CD14-positive monocyte (primary cell): ENCODE data around the gene ELAPOR1. TPM values are rescaled to one million over a fixed set of nuclear protein-coding genes. Genes with fewer than 3 reads are reported as not detected.

Experiments used
- DNase-seq, 3 donors: peaks; one replicate each; pipeline ENCODE4 v3.0.0-alpha.2; 2011 to 2022
- H2AFZ ChIP-seq: 2 replicates; pipeline ENCODE4 v1.6.0; 2012; ENCODE audit warnings: mild to moderate bottlenecking, low read depth, low read length, inconsistent platforms; ENCODE audit not compliant: insufficient read depth, poor library complexity, severe bottlenecking
- H3K27ac ChIP-seq, 2 donors: 1 replicate in 1 of 2; 2 replicates in 1 of 2; pipeline ENCODE4 v1.5.1; 2012 to 2013; ENCODE audit warnings: low read length in 2 of 2, control low read depth in 1 of 2, inconsistent platforms in 1 of 2, low read depth in 1 of 2, mild to moderate bottlenecking in 1 of 2
- H3K27me3 ChIP-seq, 2 donors: one replicate each; pipeline versions ENCODE4 v1.6.0 to v1.6.1; 2011 to 2013; ENCODE audit warnings: low read length in 2 of 2; ENCODE audit not compliant: control insufficient read depth in 2 of 2, insufficient read depth in 2 of 2
- H3K36me3 ChIP-seq, 2 donors: replicated peaks in 1 of 2; 1 replicate in 1 of 2; 2 replicates in 1 of 2; pipeline versions ENCODE4 v1.5.1 to v1.6.1; 2012 to 2013; ENCODE audit warnings: low read length in 2 of 2, control low read depth in 1 of 2, inconsistent platforms in 1 of 2, mild to moderate bottlenecking in 1 of 2; ENCODE audit not compliant: insufficient read depth in 2 of 2, control insufficient read depth in 1 of 2
- H3K4me1 ChIP-seq, 2 donors: 1 replicate in 1 of 2; 2 replicates in 1 of 2; pipeline versions ENCODE4 v1.5.1 to v1.6.1; 2012 to 2013; ENCODE audit warnings: low read length in 2 of 2, control low read depth in 1 of 2, inconsistent platforms in 1 of 2, mild to moderate bottlenecking in 1 of 2, moderate library complexity in 1 of 2; ENCODE audit not compliant: insufficient read depth in 2 of 2, control insufficient read depth in 1 of 2
- H3K4me2 ChIP-seq: replicated peaks from 2 replicates; pipeline ENCODE3; 2012; ENCODE audit warnings: low read length, moderate library complexity, mild to moderate bottlenecking; ENCODE audit not compliant: poor library complexity, severe bottlenecking; ENCODE audit errors: extremely low read depth
- H3K4me3 ChIP-seq, 3 experiments: fragments of 200-600 bp in 1 of 3; sonication (generic) in 1 of 3; replicated peaks in 1 of 3; 1 replicate in 2 of 3; 2 replicates in 1 of 3; pipeline ENCODE4 v1.5.1; 2011 to 2013; ENCODE audit warnings: low read length in 3 of 3, mild to moderate bottlenecking in 3 of 3, control low read depth in 2 of 3, low read depth in 2 of 3, inconsistent platforms in 1 of 3, moderate library complexity in 1 of 3
- H3K79me2 ChIP-seq: 2 replicates; pipeline ENCODE4 v1.6.0; 2012; ENCODE audit warnings: mild to moderate bottlenecking, control low read depth, inconsistent platforms, low read length, moderate library complexity; ENCODE audit not compliant: insufficient read depth
- H3K9ac ChIP-seq: 2 replicates; pipeline ENCODE4 v1.6.0; 2017; ENCODE audit warnings: low read length, mild to moderate bottlenecking; ENCODE audit not compliant: insufficient read depth, poor library complexity, severe bottlenecking
- H3K9me3 ChIP-seq, 2 donors: replicated peaks in 1 of 2; 1 replicate in 1 of 2; 2 replicates in 1 of 2; pipeline versions ENCODE4 v1.5.1 to v1.6.1; 2012 to 2013; ENCODE audit warnings: low read length in 2 of 2, control low read depth in 1 of 2; ENCODE audit not compliant: control insufficient read depth in 1 of 2, insufficient read depth in 1 of 2
- H4K20me1 ChIP-seq: 2 replicates; pipeline ENCODE4 v1.6.0; 2012; ENCODE audit warnings: mild to moderate bottlenecking, low read length, control low read depth, moderate library complexity; ENCODE audit not compliant: insufficient read depth
- H3K27ac Mint-ChIP-seq, 7 donors: one replicate each; pipeline ENCODE4 v1.8.0; 2020; ENCODE audit warnings: mild to moderate bottlenecking in 7 of 7, mixed read lengths in 7 of 7, moderate library complexity in 6 of 7, inconsistent platforms in 2 of 7
- H3K27me3 Mint-ChIP-seq, 3 donors: one replicate each; pipeline ENCODE4 v1.8.0; 2021 to 2022; ENCODE audit warnings: low read depth in 3 of 3, mild to moderate bottlenecking in 3 of 3, mixed read lengths in 3 of 3, moderate library complexity in 3 of 3, inconsistent platforms in 1 of 3
- H3K36me3 Mint-ChIP-seq, 2 donors: one replicate each; pipeline ENCODE4 v1.8.0; 2020; ENCODE audit warnings: mixed read lengths in 2 of 2, inconsistent platforms in 1 of 2, mild to moderate bottlenecking in 1 of 2
- H3K4me1 Mint-ChIP-seq: one replicate; pipeline ENCODE4 v1.8.0; 2020; ENCODE audit warnings: mild to moderate bottlenecking, mixed read lengths
- H3K4me3 Mint-ChIP-seq, 2 donors: one replicate each; pipeline ENCODE4 v1.8.0; 2020; ENCODE audit warnings: mild to moderate bottlenecking in 2 of 2, mixed read lengths in 2 of 2, moderate library complexity in 1 of 2
- H3K9me3 Mint-ChIP-seq, 7 donors: one replicate each; pipeline ENCODE4 v1.8.0; 2020 to 2022; ENCODE audit warnings: mixed read lengths in 7 of 7, mild to moderate bottlenecking in 6 of 7, moderate library complexity in 6 of 7, inconsistent platforms in 2 of 7
- WGBS: methylation state at CpG from one replicate; pipeline ENCODE4 v1.1.5; 2013; ENCODE audit warnings: missing lambda C conversion rate; ENCODE audit not compliant: insufficient coverage; 5-methylcytosine and 5-hydroxymethylcytosine counted together
- intact Hi-C, 2 donors: fragments of 100-400 bp; cut with micrococcal nuclease; formaldehyde crosslinking; loops; one replicate each; pipeline versions ENCODE4 v1.15.0 to v1.15.1; 2023
- polyA plus RNA-seq, 3 donors: library from polyadenylated mRNA; depleted of rRNA in 1 of 3; unstranded in 2 of 3; stranded (reverse) in 1 of 3; fragments of 300-500 nt in 2 of 3; fragments of >200 nt in 1 of 3; fragmentation: Illumina TruSeq in 2 of 3; gene quantifications; 1 replicate in 2 of 3; 2 replicates in 1 of 3; pipeline ENCODE4 v1.2.3, GENCODE V29; 2012 to 2021
- TF ChIP-seq, protein P1 (sequence below): fragments of 200-600 bp; IDR thresholded peaks from one replicate; pipeline ENCODE4 v1.8.0; 2022; ENCODE audit warnings: antibody characterized with exemption, mild to moderate bottlenecking

Gene ELAPOR1
- polyA plus RNA-seq, 3 donors = 0.12 TPM; not detected in 2

DNA sequence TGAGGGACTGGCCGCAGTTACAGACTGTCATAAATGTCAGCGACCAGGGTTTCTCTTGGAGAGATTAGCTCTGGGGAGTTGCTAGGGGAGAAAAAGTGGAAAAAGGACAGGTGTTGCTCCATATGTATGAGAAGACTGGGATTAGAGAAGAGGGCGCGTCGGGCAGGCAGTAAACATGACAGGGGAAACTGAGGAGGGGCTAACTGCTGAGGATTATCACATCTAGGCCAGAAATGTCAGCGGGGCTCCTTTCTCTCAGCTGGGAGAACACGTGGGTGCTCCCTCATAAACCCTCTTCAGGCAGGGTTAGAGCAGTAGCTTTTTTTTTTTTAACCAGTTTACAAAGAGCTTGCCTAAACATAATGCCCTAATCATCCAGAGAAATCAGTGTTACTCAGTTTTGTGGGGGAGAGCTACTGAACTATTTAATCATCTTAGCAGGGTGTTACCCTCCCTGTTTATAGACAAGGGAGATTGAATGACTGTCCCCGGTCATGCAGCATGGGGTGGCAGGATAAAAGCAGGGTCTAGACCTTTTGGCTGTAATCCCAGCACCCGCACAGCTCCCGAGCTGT lies 35.2 kb downstream of the ELAPOR1 start:
- no peak overlapping the region for H3K27ac ChIP-seq
- no peak overlapping the region for H3K4me3 ChIP-seq
- H3K4me2 ChIP-seq = no peak overlapping the region
- 80% methylated on average over 1 of the region's 10 CpGs for WGBS
- no peak overlapping the region for H3K4me3 Mint-ChIP-seq
- no peaks in the 10 kb centered on the region for H4K20me1 ChIP-seq
- no peak for DNase-seq
- peaks cover 6 to 12% (median 7%) of the 10 kb centered on the region in 3 donors for H3K27me3 Mint-ChIP-seq
- H3K36me3 Mint-ChIP-seq = no peaks in the 10 kb centered on the region
- no peaks in the 10 kb centered on the region for H3K9me3 ChIP-seq
- TF ChIP-seq, protein P1, sequence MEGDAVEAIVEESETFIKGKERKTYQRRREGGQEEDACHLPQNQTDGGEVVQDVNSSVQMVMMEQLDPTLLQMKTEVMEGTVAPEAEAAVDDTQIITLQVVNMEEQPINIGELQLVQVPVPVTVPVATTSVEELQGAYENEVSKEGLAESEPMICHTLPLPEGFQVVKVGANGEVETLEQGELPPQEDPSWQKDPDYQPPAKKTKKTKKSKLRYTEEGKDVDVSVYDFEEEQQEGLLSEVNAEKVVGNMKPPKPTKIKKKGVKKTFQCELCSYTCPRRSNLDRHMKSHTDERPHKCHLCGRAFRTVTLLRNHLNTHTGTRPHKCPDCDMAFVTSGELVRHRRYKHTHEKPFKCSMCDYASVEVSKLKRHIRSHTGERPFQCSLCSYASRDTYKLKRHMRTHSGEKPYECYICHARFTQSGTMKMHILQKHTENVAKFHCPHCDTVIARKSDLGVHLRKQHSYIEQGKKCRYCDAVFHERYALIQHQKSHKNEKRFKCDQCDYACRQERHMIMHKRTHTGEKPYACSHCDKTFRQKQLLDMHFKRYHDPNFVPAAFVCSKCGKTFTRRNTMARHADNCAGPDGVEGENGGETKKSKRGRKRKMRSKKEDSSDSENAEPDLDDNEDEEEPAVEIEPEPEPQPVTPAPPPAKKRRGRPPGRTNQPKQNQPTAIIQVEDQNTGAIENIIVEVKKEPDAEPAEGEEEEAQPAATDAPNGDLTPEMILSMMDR = no peak
- H3K27ac Mint-ChIP-seq = no peak overlapping the region
- intact Hi-C loops = no loop called here
- no peak overlapping the region for H2AFZ ChIP-seq
- H3K9ac ChIP-seq = no peak overlapping the region
- no peaks in the 10 kb centered on the region for H3K36me3 ChIP-seq
- H3K27me3 ChIP-seq = no peaks in the 10 kb centered on the region
- no peaks in the 10 kb centered on the region for H3K4me1 Mint-ChIP-seq
- no peaks in the 10 kb centered on the region for H3K9me3 Mint-ChIP-seq
- H3K79me2 ChIP-seq = no peaks in the 10 kb centered on the region
- no peaks in the 10 kb centered on the region for H3K4me1 ChIP-seq

- WGBS = 78% methylated on average over 13 of the region's 17 CpGs
- Histone ChIP-seq H3K9me3 (no peaks in the 10 kb centered on the region), H3K79me2 (no peaks in the 10 kb centered on the region), H3K9ac (no peak overlapping the region), H3K27ac (no peak overlapping the region), H3K4me1 (no peaks in the 10 kb centered on the region), H3K4me2 (no peak overlapping the region), H3K4me3 (no peak overlapping the region), H2AFZ (no peak overlapping the region), H3K36me3 (no peaks in the 10 kb centered on the region), H4K20me1 (no peaks in the 10 kb centered on the region), H3K27me3 (no peaks in the 10 kb centered on the region)
- TF ChIP-seq, protein P1 = no peak
- H3K27ac Mint-ChIP-seq = peak overlapping the region in 1 of 7 donors; percentile 23
- no peaks in the 10 kb centered on the region for H3K4me1 Mint-ChIP-seq
- H3K36me3 Mint-ChIP-seq = no peaks in the 10 kb centered on the region
- no peak for DNase-seq
- no peak overlapping the region for H3K4me3 Mint-ChIP-seq
- peaks cover 7 to 12% (median 12%) of the 10 kb centered on the region in 3 donors for H3K27me3 Mint-ChIP-seq
- intact Hi-C loops = no loop called here
- H3K9me3 Mint-ChIP-seq = no peaks in the 10 kb centered on the region
Observed at GRCh38 chr1:109149874-109150601, 36.1 kb downstream of the ELAPOR1 start.
